Mesenchymal stem cell (in vitro differentiated cells and primary cell): ENCODE data around the gene PBX3. TPM values are rescaled to one million over a fixed set of nuclear protein-coding genes. Genes with fewer than 3 reads are reported as not detected.
A peak's percentile ranks its signal among the peaks of the same experiment; 100 is the strongest.

Experiments
- DNase-seq: peaks from one replicate; pipeline ENCODE4 v3.0.0-alpha.2; 2013
- H2AFZ ChIP-seq: one replicate; pipeline ENCODE4 v1.6.1; 2013; ENCODE audit warnings: low read depth, mild to moderate bottlenecking, control low read depth, inconsistent platforms, low read length, moderate library complexity
- H2AK5ac ChIP-seq: 2 replicates; pipeline ENCODE4 v1.6.1; 2013; ENCODE audit warnings: low read length, moderate library complexity, mild to moderate bottlenecking, inconsistent platforms; ENCODE audit not compliant: severe bottlenecking
- H2BK120ac ChIP-seq: one replicate; pipeline ENCODE4 v1.6.1; 2013; ENCODE audit warnings: low read depth, mild to moderate bottlenecking, inconsistent platforms, low read length, moderate library complexity
- H2BK12ac ChIP-seq, 2 experiments: one replicate each; pipeline ENCODE4 v1.6.1; 2013; ENCODE audit warnings: inconsistent platforms in 2 of 2, low read length in 2 of 2, mild to moderate bottlenecking in 2 of 2, moderate library complexity in 2 of 2, control low read depth in 1 of 2
- H2BK15ac ChIP-seq: one replicate; pipeline ENCODE4 v1.6.1; 2013; ENCODE audit warnings: mild to moderate bottlenecking, low read depth, inconsistent platforms; ENCODE audit not compliant: poor library complexity, severe bottlenecking
- H2BK5ac ChIP-seq: 2 replicates; pipeline ENCODE4 v1.6.1; 2013; ENCODE audit warnings: low read depth, mild to moderate bottlenecking, low read length, control low read depth, inconsistent platforms; ENCODE audit not compliant: poor library complexity, severe bottlenecking
- H3K14ac ChIP-seq, 2 experiments: one replicate each; pipeline ENCODE4 v1.6.1; 2013; ENCODE audit warnings: inconsistent platforms in 2 of 2, low read length in 2 of 2, control low read depth in 1 of 2, mild to moderate bottlenecking in 1 of 2, moderate library complexity in 1 of 2
- H3K18ac ChIP-seq, 2 experiments: one replicate each; pipeline ENCODE4 v1.6.1; 2013; ENCODE audit warnings: inconsistent platforms in 2 of 2, low read length in 2 of 2, control low read depth in 1 of 2, low read depth in 1 of 2, mild to moderate bottlenecking in 1 of 2
- H3K23ac ChIP-seq, 2 experiments: one replicate each; pipeline ENCODE4 v1.6.1; 2013; ENCODE audit warnings: inconsistent platforms in 2 of 2, low read length in 2 of 2, mild to moderate bottlenecking in 2 of 2, moderate library complexity in 2 of 2, control low read depth in 1 of 2
- H3K27ac ChIP-seq: 2 replicates; pipeline ENCODE4 v1.5.1; 2013; ENCODE audit warnings: mild to moderate bottlenecking, moderate library complexity, low read length, control low read depth, inconsistent platforms; ENCODE audit not compliant: poor library complexity, severe bottlenecking
- H3K27me3 ChIP-seq, 2 experiments: 2 replicates each; pipeline versions ENCODE4 v1.6.1 to v1.7.0; 2013; ENCODE audit warnings: low read length in 2 of 2, mild to moderate bottlenecking in 2 of 2, moderate library complexity in 2 of 2, control low read depth in 1 of 2, inconsistent platforms in 1 of 2; ENCODE audit not compliant: control insufficient read depth in 1 of 2, insufficient read depth in 1 of 2
- H3K36me3 ChIP-seq, 2 experiments: 2 replicates each; pipeline versions ENCODE4 v1.6.1 to v1.7.0; 2013; ENCODE audit warnings: low read length in 2 of 2, control low read depth in 1 of 2, inconsistent platforms in 1 of 2, low read depth in 1 of 2, mild to moderate bottlenecking in 1 of 2; ENCODE audit not compliant: insufficient read depth in 2 of 2, control insufficient read depth in 1 of 2
- H3K4ac ChIP-seq, 2 experiments: one replicate each; pipeline ENCODE4 v1.6.1; 2013; ENCODE audit warnings: inconsistent platforms in 2 of 2, low read length in 2 of 2, mild to moderate bottlenecking in 2 of 2, moderate library complexity in 2 of 2, control low read depth in 1 of 2, low read depth in 1 of 2
- H3K4me1 ChIP-seq: 2 replicates; pipeline ENCODE4 v1.6.1; 2013; ENCODE audit warnings: low read depth, low read length, control low read depth; ENCODE audit not compliant: control insufficient read depth, insufficient read depth
- H3K4me2 ChIP-seq: 2 replicates; pipeline ENCODE4 v1.6.1; 2013; ENCODE audit warnings: low read length, mild to moderate bottlenecking, inconsistent platforms; ENCODE audit not compliant: poor library complexity, severe bottlenecking
- H3K4me3 ChIP-seq, 2 experiments: 2 replicates each; pipeline versions ENCODE4 v1.5.1 to v1.7.0; 2013; ENCODE audit warnings: low read length in 2 of 2, mild to moderate bottlenecking in 2 of 2, control low read depth in 1 of 2, low read depth in 1 of 2; ENCODE audit not compliant: insufficient read depth in 1 of 2
- H3K79me1 ChIP-seq: replicated peaks from 2 replicates; pipeline ENCODE4 v1.6.1; 2013; ENCODE audit warnings: mild to moderate bottlenecking, control low read depth, low read length, inconsistent platforms; ENCODE audit not compliant: poor library complexity, severe bottlenecking
- H3K9ac ChIP-seq: 2 replicates; pipeline ENCODE4 v1.7.0; 2013; ENCODE audit warnings: mild to moderate bottlenecking, low read length, moderate library complexity
- H3K9me3 ChIP-seq: 2 replicates; pipeline ENCODE4 v1.7.0; 2013; ENCODE audit warnings: mild to moderate bottlenecking, low read length; ENCODE audit not compliant: control insufficient read depth
- H4K8ac ChIP-seq: one replicate; pipeline ENCODE4 v1.6.1; 2013; ENCODE audit warnings: inconsistent platforms, mild to moderate bottlenecking, low read length, moderate library complexity
- H4K91ac ChIP-seq: one replicate; pipeline ENCODE4 v1.6.1; 2013; ENCODE audit warnings: mild to moderate bottlenecking, low read length, inconsistent platforms
- WGBS: methylation state at CpG from one replicate; pipeline ENCODE4 v1.1.7; 2013; ENCODE audit warnings: mixed read lengths; 5-methylcytosine and 5-hydroxymethylcytosine counted together
- polyA plus RNA-seq, 2 experiments: library from polyadenylated mRNA; stranded (reverse); fragments of 200-250 nt; gene quantifications; one replicate each; pipeline ENCODE4 v1.2.3, GENCODE V29; 2013

Gene PBX3
- 34.6 TPM for polyA plus RNA-seq (2013, experiment 1 of 2)
- 36.1 TPM for polyA plus RNA-seq (2013, experiment 2 of 2)

DNA sequence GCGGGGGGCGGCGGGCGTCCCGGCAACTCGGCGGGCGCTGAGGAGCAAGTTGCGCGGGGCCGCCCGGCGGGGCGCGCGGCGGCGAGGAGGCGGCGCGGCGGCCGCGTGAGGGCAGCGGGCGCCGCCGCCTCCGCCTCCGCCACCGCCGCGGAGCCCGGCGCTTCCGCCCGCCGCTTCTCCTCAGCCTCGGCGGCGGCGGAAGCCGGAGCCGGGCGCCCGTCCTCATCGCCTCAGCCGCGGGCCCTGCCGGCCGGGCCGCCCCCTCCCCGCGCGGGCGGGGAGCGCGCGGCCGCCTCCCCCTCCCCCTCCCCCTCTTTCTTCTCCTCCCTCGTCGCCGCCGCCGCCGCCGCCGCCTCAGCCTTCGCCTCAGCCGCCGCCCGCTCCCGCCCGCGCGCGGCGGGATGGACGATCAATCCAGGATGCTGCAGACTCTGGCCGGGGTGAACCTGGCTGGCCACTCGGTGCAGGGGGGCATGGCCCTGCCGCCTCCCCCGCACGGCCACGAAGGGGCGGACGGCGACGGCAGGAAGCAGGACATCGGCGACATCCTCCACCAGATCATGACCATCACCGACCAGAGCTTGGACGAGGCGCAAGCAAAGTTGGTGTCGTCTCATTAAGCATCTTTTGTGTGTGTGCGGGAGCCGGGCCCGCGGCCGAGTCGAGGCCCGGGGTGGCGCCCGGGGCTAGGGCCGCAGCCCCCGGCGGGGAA, at the start of gene PBX3:
Gene PBX3, plus strand, starts transcription at position 321 of the 712 bp plus-strand sequence.
- WGBS = 2% methylated on average over 56 of the region's 107 CpGs
- Histone ChIP-seq H3K27ac (peak within 1 kb of the TSS; percentile 22), H3K4ac (peak within 1 kb of the TSS; percentile 31 to 58), H3K36me3 (peaks cover 0 to 10% of the 10 kb centered on the region in 2 experiments), H3K4me1 (peaks cover 1% of the 10 kb centered on the region), H3K27me3 (no peaks in the 10 kb centered on the region), H2BK12ac (peak within 1 kb of the TSS in 1 of 2 experiments; percentile 91), H3K4me2 (peak within 1 kb of the TSS; percentile 97), H2AFZ (peak within 1 kb of the TSS; percentile 98), H3K4me3 (peak within 1 kb of the TSS; percentile 87 to 92), H4K8ac (peak within 1 kb of the TSS; percentile 93), H3K9me3 (no peaks in the 10 kb centered on the region), H2AK5ac (no peak within 1 kb of the TSS), H3K18ac (peak within 1 kb of the TSS; percentile 94), H3K79me1 (peaks cover 8% of the 10 kb centered on the region), H2BK5ac (no peak within 1 kb of the TSS), H2BK15ac (peak within 1 kb of the TSS; percentile 50), H4K91ac (peak within 1 kb of the TSS; percentile 83), H2BK120ac (peak within 1 kb of the TSS; percentile 88), H3K14ac (peak within 1 kb of the TSS; percentile 81 to 99), H3K9ac (peak within 1 kb of the TSS; percentile 90), H3K23ac (peak within 1 kb of the TSS; percentile 87 to 99)
- DNase-seq = peak; percentile 61

DNA sequence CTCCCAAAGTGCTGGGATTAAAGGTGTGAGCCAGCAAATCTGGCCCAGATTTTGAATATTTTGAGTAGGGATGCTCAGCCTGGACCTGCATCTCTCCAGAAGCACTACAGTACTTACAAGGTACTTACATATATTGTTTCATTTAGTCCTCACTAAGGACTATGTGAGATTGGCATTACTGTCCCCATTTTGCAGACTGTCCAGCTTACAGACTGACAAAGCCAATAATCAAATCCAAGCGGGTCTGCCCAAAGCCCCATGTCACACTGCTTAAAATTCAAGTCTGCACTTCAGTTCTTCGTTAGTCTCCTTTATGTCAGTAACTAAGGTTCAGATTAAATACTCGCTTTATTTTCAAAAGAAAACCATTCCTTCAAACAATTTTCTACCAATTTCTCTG, 47.3 kb upstream of the PBX3 start:
- 96% methylated on average over 3 of the region's 3 CpGs for WGBS

DNA sequence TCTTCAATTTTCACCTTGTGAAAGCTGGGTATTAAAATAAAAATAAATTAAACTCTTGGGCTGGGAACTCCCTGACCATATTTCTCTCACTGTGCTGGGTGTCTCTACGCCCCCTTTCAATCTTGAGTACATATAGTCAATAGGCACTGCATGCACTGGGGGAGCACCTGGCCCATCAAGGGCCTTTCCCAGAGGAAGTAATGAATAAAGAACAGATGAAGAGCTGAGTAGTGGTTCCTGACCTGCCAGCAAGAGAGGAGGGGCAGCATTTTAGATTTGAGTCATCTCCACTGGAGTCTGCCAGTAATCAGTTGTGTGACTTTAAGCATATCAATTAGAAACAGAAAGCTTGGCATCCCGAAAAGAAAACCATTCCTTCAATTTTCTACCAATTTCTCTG, 46.4 kb upstream of the PBX3 start:
- Histone ChIP-seq H2BK5ac (no peak overlapping the region), H3K9me3 (no peaks in the 10 kb centered on the region), H2BK120ac (no peak overlapping the region), H3K27me3 (no peaks in the 10 kb centered on the region), H3K18ac (no peak overlapping the region), H4K91ac (no peak overlapping the region), H3K4ac (no peak overlapping the region), H3K23ac (no peak overlapping the region), H3K36me3 (peaks cover 0 to 7% of the 10 kb centered on the region in 2 experiments), H3K14ac (no peak overlapping the region), H4K8ac (no peak overlapping the region), H3K4me2 (no peak overlapping the region), H2BK12ac (no peak overlapping the region), H2AFZ (no peak overlapping the region), H2BK15ac (no peak overlapping the region), H3K27ac (no peak overlapping the region), H3K4me1 (peaks cover 2% of the 10 kb centered on the region), H2AK5ac (no peak overlapping the region), H3K4me3 (peak overlapping the region in 1 of 2 experiments; percentile 68), H3K79me1 (peaks cover 9% of the 10 kb centered on the region), H3K9ac (peak overlapping the region; percentile 83)
- no peak for DNase-seq
- 60% methylated on average over 2 of the region's 2 CpGs for WGBS

More for the DNA sequence above, 47.3 kb upstream of the PBX3 start:
- Histone ChIP-seq H3K4me1 (peaks cover 5% of the 10 kb centered on the region), H3K79me1 (peaks cover 9% of the 10 kb centered on the region), H2BK12ac (no peak overlapping the region), H3K4me3 (no peak overlapping the region), H3K23ac (no peak overlapping the region), H3K14ac (no peak overlapping the region), H4K91ac (no peak overlapping the region), H3K27ac (no peak overlapping the region), H4K8ac (no peak overlapping the region), H2BK5ac (no peak overlapping the region), H3K4me2 (no peak overlapping the region), H3K9ac (no peak overlapping the region), H3K9me3 (no peaks in the 10 kb centered on the region), H3K27me3 (no peaks in the 10 kb centered on the region), H3K4ac (no peak overlapping the region), H3K18ac (no peak overlapping the region), H2BK15ac (no peak overlapping the region), H2AK5ac (no peak overlapping the region), H3K36me3 (peaks cover 0 to 5% of the 10 kb centered on the region in 2 experiments), H2BK120ac (no peak overlapping the region), H2AFZ (no peak overlapping the region)
- DNase-seq = no peak

GRCh38 chr9:125701351-125701750, 45.8 kb upstream of the PBX3 start:
- Histone ChIP-seq H3K79me1 (peaks cover 12% of the 10 kb centered on the region), H2BK120ac (no peak overlapping the region), H2BK12ac (no peak overlapping the region), H2BK5ac (no peak overlapping the region), H2AK5ac (no peak overlapping the region), H3K9ac (peak overlapping the region; percentile 83), H2AFZ (no peak overlapping the region), H4K91ac (no peak overlapping the region), H3K36me3 (peaks cover 0 to 7% of the 10 kb centered on the region in 2 experiments), H3K23ac (no peak overlapping the region), H3K18ac (no peak overlapping the region), H3K9me3 (no peaks in the 10 kb centered on the region), H3K27ac (no peak overlapping the region), H3K4me3 (peak overlapping the region in 1 of 2 experiments; percentile 68), H3K4me1 (peaks cover 1% of the 10 kb centered on the region), H3K14ac (no peak overlapping the region), H3K27me3 (no peaks in the 10 kb centered on the region), H3K4ac (no peak overlapping the region), H4K8ac (no peak overlapping the region), H2BK15ac (no peak overlapping the region), H3K4me2 (no peak overlapping the region)
- peak; percentile 66 for DNase-seq
- WGBS = 51% methylated on average over 5 of the region's 6 CpGs
